Measurements from ENCODE around the gene CCL2.

GRCh38 chr17:34234616-34235015 lies 20.5 kb upstream of the CCL2 start:
- TF ChIP-seq POLR2AphosphoS5 (IDR thresholded peaks at IDR 0.05; ENCODE audit: low read depth) = no peak
- no peak for TF ChIP-seq CTCF (IDR thresholded peaks at IDR 0.05; ENCODE audit: insufficient read depth, low read length)
